PC-9 (cell line): ENCODE data around the gene SASH3.

ENCODE experiments used
- EZH2 ChIP-seq: fragments of 200-600 bp; sonication (generic); IDR thresholded peaks from 2 replicates; pipeline ENCODE4 v1.8.0; 2017; ENCODE audit warnings: antibody characterized with exemption, low read depth
- TF ChIP-seq, protein P1 (sequence below): fragments of 200-600 bp; sonication (generic); conservative IDR thresholded peaks from 2 replicates; pipeline ENCODE4 v1.6.1; 2017; ENCODE audit warnings: mixed run types, antibody characterized with exemption, mild to moderate bottlenecking, moderate library complexity

DNA sequence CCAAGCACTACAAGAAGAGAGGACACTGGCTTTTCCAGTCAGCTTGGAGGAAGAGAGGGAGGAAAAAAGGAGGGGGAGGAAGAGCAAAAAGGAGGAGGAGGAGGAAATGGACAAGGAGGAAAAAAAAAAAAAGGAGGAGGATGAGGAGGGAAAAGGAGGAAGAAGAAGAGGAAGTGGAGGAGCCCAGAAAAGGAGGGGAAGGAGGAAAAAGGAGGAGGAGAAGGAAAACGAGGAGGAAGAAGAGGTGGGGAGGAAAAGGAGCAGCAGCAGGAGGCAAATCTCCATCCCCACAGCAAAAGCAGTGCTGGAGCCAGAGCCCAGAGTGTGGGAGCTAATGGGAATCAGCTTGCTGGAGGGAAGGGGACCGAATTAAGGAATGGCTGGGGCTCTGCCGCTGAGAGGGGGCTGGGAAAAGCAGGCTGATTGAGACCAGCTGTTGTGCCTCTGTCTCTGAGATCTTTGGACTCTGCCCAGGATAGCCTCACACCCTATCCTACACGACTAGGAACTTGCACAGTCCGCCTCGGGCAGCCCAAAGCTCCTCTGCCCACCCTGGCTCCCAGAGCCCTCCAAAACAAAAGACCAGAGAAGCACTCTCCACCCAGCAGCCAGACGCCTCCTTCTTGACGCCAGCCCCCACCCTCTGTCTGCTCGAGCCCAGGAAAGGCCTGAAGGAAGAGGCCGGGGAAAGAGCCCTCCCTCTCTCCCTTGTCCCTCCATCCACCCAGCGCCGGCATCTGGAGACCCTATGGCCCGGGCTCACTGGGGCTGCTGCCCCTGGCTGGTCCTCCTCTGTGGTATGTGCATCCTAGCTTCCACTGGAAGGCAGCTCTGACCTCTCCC, 41.1 kb upstream of the SASH3 start, which contains the start of gene XPNPEP2:
- TF ChIP-seq EZH2 = no peak
- TF ChIP-seq, protein P1, sequence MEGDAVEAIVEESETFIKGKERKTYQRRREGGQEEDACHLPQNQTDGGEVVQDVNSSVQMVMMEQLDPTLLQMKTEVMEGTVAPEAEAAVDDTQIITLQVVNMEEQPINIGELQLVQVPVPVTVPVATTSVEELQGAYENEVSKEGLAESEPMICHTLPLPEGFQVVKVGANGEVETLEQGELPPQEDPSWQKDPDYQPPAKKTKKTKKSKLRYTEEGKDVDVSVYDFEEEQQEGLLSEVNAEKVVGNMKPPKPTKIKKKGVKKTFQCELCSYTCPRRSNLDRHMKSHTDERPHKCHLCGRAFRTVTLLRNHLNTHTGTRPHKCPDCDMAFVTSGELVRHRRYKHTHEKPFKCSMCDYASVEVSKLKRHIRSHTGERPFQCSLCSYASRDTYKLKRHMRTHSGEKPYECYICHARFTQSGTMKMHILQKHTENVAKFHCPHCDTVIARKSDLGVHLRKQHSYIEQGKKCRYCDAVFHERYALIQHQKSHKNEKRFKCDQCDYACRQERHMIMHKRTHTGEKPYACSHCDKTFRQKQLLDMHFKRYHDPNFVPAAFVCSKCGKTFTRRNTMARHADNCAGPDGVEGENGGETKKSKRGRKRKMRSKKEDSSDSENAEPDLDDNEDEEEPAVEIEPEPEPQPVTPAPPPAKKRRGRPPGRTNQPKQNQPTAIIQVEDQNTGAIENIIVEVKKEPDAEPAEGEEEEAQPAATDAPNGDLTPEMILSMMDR = no peak
